Kidney (tissue), 14 donors: Measurements from ENCODE around the gene TBP. TPM values are rescaled to one million over a fixed set of nuclear protein-coding genes. Genes with fewer than 3 reads are reported as not detected.

ENCODE experiments used
- DNase-seq, 5 donors: peaks; one replicate each; pipeline ENCODE4 v3.0.0-alpha.2; 2013 to 2020
- FAIRE-seq: peaks from 2 replicates; lab custom pipeline; 2012; peaks lifted over from hg19 to GRCh38; lab: Jason Lieb, UNC
- H3K27ac ChIP-seq, 2 donors: one replicate each; pipeline ENCODE4 v1.7.0; 2013; ENCODE audit warnings: low read depth in 2 of 2, low read length in 2 of 2, inconsistent platforms in 1 of 2
- H3K27me3 ChIP-seq: one replicate; pipeline ENCODE4 v1.7.1; 2013; ENCODE audit warnings: low read length, inconsistent platforms; ENCODE audit not compliant: control insufficient read depth, insufficient read depth
- H3K36me3 ChIP-seq, 3 donors: one replicate each; pipeline versions ENCODE4 v1.7.0 to v1.7.1; 2013; ENCODE audit warnings: low read length in 3 of 3, control low read depth in 1 of 3, inconsistent platforms in 1 of 3; ENCODE audit not compliant: insufficient read depth in 3 of 3, control insufficient read depth in 2 of 3
- H3K4me1 ChIP-seq, 3 donors: one replicate each; pipeline versions ENCODE4 v1.7.0 to v1.7.1; 2013; ENCODE audit warnings: low read length in 3 of 3, inconsistent platforms in 1 of 3, low read depth in 1 of 3; ENCODE audit not compliant: control insufficient read depth in 2 of 3, insufficient read depth in 2 of 3
- H3K4me3 ChIP-seq, 3 donors: one replicate each; pipeline versions ENCODE4 v1.7.0 to v1.8.1; 2013; ENCODE audit warnings: low read length in 3 of 3, control low read depth in 1 of 3, inconsistent platforms in 1 of 3
- H3K9ac ChIP-seq, 3 donors: one replicate each; pipeline versions ENCODE4 v1.7.0 to v1.7.1; 2013; ENCODE audit warnings: low read length in 3 of 3, control low read depth in 1 of 3, inconsistent platforms in 1 of 3
- H3K9me3 ChIP-seq, 3 donors: one replicate each; pipeline versions ENCODE4 v1.7.0 to v1.7.1; 2013; ENCODE audit warnings: low read length in 3 of 3, control low read depth in 1 of 3, inconsistent platforms in 1 of 3; ENCODE audit not compliant: control insufficient read depth in 2 of 3, insufficient read depth in 1 of 3
- intact Hi-C: fragments of 100-400 bp; cut with DNase I; formaldehyde crosslinking; loops from one replicate; pipeline ENCODE4 v1.11.1; 2022
- polyA plus RNA-seq: library from polyadenylated mRNA; stranded (reverse); fragments of 350-450 nt; fragmentation: Illumina TruSeq; extraction: RNeasy Lipid Tissue Mini Kit (QIAGEN cat#74804); gene quantifications from one replicate; pipeline ENCODE4 v1.2.3, GENCODE V29; 2014; ENCODE audit warnings: low read depth, low replicate concordance; ENCODE audit not compliant: insufficient read depth
- total RNA-seq: library from RNA; stranded (reverse); fragmentation: NEBNext Ultra II Directional; extraction: Animal tissue kit (Norgen Biotek cat#: 25700); gene quantifications from one replicate; pipeline ENCODE4 v1.2.1, GENCODE V29; 2021
- TF ChIP-seq, protein P1 (sequence below): IDR thresholded peaks from 3 replicates; pipeline ENCODE4 v1.5.1; 2012; ENCODE audit warnings: mild to moderate bottlenecking, moderate library complexity, borderline replicate concordance; ENCODE audit not compliant: insufficient read depth; ENCODE audit errors: extremely low read depth
- donor health status: control.
- donor health status: control.
- donor health status: control.
- donor health status: control.
- donor health status: control.
- donor health status: DM: yes; HTN: yes; CAD: no.
- donor health status: Normal renal cell carcinoma (clear cell type).

TBP gene
- total and polyA plus RNA-seq, 2 donors from 2014 or later = 11.1 to 16.7 TPM

DNA sequence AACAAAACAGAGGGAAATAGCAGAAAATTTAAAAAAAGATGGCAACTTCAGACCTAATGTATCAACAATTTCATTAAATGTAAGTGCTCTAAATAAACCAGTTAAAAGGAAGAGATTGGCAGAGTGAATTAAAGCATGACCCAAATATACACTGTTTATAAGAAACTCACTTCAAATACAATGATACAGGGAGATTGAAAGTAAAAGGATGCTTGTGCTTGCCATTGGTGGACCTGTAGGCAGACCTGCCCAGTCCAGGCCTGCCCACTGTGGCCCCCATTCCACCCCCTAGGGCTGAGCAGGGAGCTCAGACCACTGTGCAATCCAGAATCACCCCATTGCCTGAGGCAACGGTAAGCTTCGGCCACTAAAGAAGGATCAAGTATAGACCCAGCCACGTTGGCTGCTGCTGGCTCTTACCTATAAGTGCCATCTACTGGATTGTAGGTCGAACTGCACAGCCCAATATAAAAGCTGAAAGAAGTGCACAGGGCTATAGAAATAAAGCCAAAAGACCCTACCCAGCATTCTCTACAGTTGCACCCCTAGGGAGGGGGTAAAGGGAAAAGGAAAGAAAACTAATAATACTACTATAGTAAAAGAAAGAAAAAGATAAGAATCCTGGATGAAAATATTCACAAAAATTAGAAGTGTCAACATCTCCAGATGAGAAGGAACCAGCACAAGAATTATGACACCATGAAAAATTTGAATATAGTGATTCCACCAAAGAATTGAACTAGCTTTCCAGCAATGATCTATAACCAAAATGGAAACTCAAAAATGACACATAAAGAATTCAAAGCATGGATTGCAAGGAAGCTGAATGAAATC is 37.2 kb upstream of the TBP start:
- TF ChIP-seq, protein P1, sequence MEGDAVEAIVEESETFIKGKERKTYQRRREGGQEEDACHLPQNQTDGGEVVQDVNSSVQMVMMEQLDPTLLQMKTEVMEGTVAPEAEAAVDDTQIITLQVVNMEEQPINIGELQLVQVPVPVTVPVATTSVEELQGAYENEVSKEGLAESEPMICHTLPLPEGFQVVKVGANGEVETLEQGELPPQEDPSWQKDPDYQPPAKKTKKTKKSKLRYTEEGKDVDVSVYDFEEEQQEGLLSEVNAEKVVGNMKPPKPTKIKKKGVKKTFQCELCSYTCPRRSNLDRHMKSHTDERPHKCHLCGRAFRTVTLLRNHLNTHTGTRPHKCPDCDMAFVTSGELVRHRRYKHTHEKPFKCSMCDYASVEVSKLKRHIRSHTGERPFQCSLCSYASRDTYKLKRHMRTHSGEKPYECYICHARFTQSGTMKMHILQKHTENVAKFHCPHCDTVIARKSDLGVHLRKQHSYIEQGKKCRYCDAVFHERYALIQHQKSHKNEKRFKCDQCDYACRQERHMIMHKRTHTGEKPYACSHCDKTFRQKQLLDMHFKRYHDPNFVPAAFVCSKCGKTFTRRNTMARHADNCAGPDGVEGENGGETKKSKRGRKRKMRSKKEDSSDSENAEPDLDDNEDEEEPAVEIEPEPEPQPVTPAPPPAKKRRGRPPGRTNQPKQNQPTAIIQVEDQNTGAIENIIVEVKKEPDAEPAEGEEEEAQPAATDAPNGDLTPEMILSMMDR = peak; percentile 73
- Histone ChIP-seq H3K9me3 (peaks cover 0 to 1% (median 0%) of the 10 kb centered on the region in 3 donors), H3K4me1 (no peaks in the 10 kb centered on the region), H3K27me3 (no peaks in the 10 kb centered on the region), H3K4me3 (peak overlapping the region in 1 of 3 donors; percentile 47), H3K9ac (no peak overlapping the region), H3K36me3 (no peaks in the 10 kb centered on the region), H3K27ac (no peak overlapping the region)
- no peak for FAIRE-seq
- intact Hi-C loops = no loop called here
- DNase-seq = peak in 4 of 5 donors; percentile 43 to 55 (median 50)

DNA sequence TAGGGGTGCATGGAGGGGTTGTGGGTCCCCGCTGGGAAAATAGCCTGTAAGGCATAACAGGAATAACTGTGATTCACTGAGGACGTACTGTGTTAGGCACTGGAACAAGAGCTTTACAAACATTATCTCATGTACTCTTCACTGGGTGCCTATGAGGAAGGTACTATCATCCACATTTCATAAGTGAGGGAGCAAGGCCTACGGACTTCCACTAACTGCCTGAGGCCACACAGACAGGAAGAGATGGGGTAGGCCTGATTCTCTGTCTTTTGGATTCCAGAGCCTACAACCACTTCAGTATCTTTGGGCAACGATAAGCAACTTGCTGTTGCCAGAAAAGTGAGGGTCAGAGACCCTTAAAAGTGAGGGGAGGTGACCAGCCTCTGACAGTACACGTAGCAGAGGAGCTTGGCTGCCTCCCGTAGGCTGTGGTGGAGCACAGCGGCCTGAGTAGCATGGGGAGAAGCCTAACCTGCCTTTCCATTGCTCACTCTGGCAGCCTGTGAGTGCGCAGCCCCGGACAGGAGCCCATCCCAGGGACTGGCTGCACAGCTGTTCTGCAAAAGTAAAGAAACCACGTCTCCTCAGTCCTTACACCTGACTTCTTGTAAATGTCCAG is 31.5 kb upstream of the TBP start:
- Histone ChIP-seq H3K4me1 (peaks cover 0 to 2% (median 0%) of the 10 kb centered on the region in 3 donors), H3K27ac (peak overlapping the region in 1 of 2 donors; percentile 34), H3K9me3 (peaks cover 0 to 1% (median 0%) of the 10 kb centered on the region in 3 donors), H3K27me3 (no peaks in the 10 kb centered on the region), H3K4me3 (no peak overlapping the region), H3K36me3 (no peaks in the 10 kb centered on the region), H3K9ac (no peak overlapping the region)
- DNase-seq = peak in 1 of 5 donors; percentile 40
- no peak for FAIRE-seq
- intact Hi-C loops = no loop called here
- TF ChIP-seq, protein P1 = no peak

DNA sequence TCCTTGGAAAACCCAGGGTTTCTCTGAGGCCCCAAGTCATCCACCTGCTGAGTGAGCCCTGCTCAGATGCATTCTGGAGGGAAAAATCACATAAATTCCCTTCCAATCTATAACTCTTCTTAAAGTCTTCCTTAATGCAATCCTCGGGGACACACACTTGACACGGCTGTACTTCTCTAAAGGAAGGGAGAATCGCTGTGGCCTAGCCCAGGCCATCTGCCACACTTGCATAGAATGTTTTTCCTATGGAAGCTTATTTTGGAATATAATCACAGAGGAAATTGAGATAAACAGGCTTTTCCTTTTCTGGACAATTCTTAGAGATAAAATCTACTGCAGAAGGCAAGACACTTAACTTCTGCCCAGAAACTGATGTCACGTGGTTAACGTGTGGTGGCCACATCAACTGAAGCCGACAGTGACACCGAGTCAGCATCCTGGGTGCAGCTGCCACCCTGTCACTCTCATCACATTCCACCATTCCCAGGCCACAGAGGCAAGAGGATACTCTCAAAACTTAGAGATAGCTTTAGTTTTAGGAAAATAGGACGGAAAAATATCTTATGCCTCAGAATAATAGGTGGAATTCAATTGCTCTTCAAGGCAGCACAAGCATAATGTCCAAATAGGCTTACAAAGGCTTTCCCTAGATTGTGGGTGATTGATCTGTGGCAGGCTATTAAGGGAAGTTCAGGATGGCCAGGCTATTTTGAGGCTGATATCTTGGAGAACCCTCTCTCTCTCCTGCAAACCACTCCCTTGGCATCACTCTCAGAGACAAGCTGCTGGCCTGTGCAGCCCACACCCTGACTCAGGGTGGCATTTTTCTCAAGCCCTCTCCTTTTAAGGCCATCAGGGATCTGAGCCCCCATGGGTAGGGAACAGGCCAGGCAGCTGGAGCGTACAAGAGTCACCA is 30.7 kb upstream of the TBP start:
- TF ChIP-seq, protein P1 = no peak
- H3K9ac ChIP-seq = no peak overlapping the region
- intact Hi-C loops = no loop called here
- H3K4me1 ChIP-seq = peaks cover 0 to 2% (median 0%) of the 10 kb centered on the region in 3 donors
- H3K36me3 ChIP-seq = no peaks in the 10 kb centered on the region
- H3K27ac ChIP-seq = peak overlapping the region in 1 of 2 donors; percentile 56
- peaks cover 0 to 1% (median 0%) of the 10 kb centered on the region in 3 donors for H3K9me3 ChIP-seq
- no peak overlapping the region for H3K4me3 ChIP-seq
- no peaks in the 10 kb centered on the region for H3K27me3 ChIP-seq
- no peak for DNase-seq
- FAIRE-seq = no peak
